ENCODE measurements around the gene NAP1L4.

The NAP1L4 gene

GRCh38 chr11:2904153-2905052, 87.7 kb downstream of the NAP1L4 start:
- TF ChIP-seq CTCF (IDR thresholded peaks at IDR 0.05; ENCODE audit: insufficient read depth, low read depth, low read length, missing control alignments) = no peak
- H3K4me3 ChIP-seq (ENCODE audit: low read length) = no peak overlapping the region

GRCh38 chr11:2903672-2904011, 88.5 kb downstream of the NAP1L4 start:
- TF ChIP-seq CTCF (IDR thresholded peaks at IDR 0.05; ENCODE audit: insufficient read depth, low read depth, low read length, missing control alignments) = no peak
- H3K4me3 ChIP-seq (ENCODE audit: low read length) = no peak overlapping the region
- no peak for DNase-seq (ENCODE audit: low read depth)

More at GRCh38 chr11:2904153-2905052, 87.7 kb downstream of the NAP1L4 start:
- no peak for DNase-seq (ENCODE audit: low read depth)

- peak overlapping the region; percentile 63 for H3K4me3 ChIP-seq (ENCODE audit: low read length)
- no peak for TF ChIP-seq CTCF (IDR thresholded peaks at IDR 0.05; ENCODE audit: insufficient read depth, low read depth, low read length, missing control alignments)
- DNase-seq (ENCODE audit: low read depth) = no peak
Measured at GRCh38 chr11:2902784-2903671, 89.1 kb downstream of the NAP1L4 start.

- H3K4me3 ChIP-seq (ENCODE audit: low read length) = peak overlapping the region; percentile 63
- peak; percentile 94 for DNase-seq (ENCODE audit: low read depth)
- TF ChIP-seq CTCF (IDR thresholded peaks at IDR 0.05; ENCODE audit: insufficient read depth, low read depth, low read length, missing control alignments) = peak; percentile 12
Measured at GRCh38 chr11:2901854-2902783, 90.0 kb downstream of the NAP1L4 start.

- DNase-seq (ENCODE audit: low read depth) = no peak
- peak overlapping the region; percentile 39 for H3K4me3 ChIP-seq (ENCODE audit: low read length)
- no peak for TF ChIP-seq CTCF (IDR thresholded peaks at IDR 0.05; ENCODE audit: insufficient read depth, low read depth, low read length, missing control alignments)
Measured at GRCh38 chr11:2901196-2901796, 90.8 kb downstream of the NAP1L4 start.

Data from epithelial cell of esophagus (primary cell).